ENCODE results near the gene TOM1L2.

- no peak for TF ChIP-seq PAX5 (IDR thresholded peaks at IDR 0.05; ENCODE audit: insufficient read depth, low read length, severe bottlenecking)
- no peak for TF ChIP-seq POLR2AphosphoS5 (IDR thresholded peaks at IDR 0.05; ENCODE audit: low read depth, low read length)
- no peak for TF ChIP-seq POLR2A (IDR thresholded peaks at IDR 0.05; ENCODE audit: low read depth, low read length)
Measured at GRCh38 chr17:17865035-17865434, 107.2 kb downstream of the TOM1L2 start.

All from GM12891 (cell line).